HPDE6-E6E7 (cell line): ENCODE measurements around the gene SF3B6.
"Not testable (repeated sequence)": the region's sequence is repeated elsewhere in the genome, so short reads cannot be mapped to it uniquely, and the experiment has no call there.

Experiments used
- DNase-seq: peaks from one replicate; pipeline ENCODE4 v3.0.0; 2011; ENCODE audit warnings: missing footprints; ENCODE audit errors: extremely low spot score

The SF3B6 gene, protein sequence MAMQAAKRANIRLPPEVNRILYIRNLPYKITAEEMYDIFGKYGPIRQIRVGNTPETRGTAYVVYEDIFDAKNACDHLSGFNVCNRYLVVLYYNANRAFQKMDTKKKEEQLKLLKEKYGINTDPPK

DNA sequence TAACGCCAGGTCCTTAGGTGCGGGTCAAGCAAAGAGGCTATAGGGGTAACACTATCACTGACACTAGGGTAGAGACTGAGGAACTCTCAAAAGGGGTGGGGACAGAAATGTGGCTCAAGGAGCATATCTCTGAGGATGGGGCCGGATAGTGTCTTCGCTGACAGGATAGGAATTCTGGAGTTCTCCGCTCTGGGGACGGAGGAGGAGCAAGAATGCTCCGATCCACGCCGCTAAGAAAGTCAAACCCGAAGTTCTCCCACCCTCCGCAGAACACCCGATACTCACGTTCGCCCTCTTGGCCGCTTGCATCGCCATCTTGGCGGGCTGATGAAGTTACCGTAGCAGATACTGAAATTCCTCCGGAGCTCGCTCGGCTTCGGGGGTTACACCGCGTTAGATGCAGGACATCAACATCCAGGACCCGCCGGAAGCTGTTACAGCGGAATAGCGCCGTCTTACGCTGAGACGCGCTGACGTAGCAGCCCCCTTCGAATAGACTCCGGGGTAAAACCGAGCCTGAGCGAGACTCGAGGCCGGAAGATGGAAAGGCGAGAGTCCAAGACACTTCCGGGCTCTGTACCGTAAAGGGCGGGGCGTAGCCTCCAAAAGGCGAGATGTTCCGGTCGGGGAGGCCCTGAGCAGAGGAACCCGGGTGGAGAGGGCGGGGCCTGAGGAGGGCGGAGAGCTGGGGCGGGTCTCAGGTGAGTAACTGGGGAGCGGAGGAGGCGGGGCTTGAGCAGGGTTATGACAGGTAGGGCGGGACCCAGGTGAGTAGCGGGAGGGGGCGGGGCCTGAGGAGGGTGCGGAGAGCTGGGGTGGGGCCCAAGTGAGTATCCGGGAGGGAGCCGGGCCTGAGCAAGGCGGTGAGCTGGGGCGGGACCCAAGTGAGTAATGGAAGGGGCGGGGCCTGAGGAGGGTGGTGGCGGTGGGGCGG is at the start of gene SF3B6:
Gene SF3B6, minus strand, starts transcription at position 412 of the 934 bp plus-strand sequence. Its CDS starts 97 bp downstream, at position 315.
- peak; percentile 93 for DNase-seq

DNA sequence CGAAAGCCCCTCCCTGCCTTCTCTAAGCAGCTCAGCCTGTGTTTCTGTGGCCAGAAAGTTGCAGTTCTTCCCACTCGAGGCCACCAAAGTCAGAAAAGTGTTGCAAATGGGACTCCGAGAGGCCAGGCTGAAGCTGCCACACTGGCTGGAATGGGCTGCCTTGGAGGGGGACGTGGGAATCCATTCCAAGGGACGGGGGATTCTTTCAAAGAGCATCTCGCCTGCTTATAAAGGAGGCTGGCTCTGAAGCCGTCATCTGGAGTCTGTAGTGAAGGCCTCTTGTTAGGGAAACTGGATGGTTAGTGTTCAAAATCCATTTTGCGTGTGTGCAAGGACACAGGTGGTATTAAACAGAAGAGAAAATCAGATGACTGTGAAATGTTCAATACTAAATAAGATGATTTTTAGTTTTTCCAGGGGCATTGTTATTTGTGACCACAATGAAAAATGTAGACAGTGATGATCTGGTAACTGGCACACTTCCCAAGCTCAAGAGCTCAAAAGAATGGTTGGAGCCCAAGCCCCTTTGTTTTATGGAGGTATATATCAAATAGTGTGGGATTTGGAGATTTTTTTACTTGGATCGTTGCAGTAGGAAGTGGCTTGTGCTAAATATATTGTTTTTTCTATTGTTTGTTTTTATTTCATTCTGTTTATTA is 47.9 kb upstream of the SF3B6 start:
- no peak for DNase-seq

DNA sequence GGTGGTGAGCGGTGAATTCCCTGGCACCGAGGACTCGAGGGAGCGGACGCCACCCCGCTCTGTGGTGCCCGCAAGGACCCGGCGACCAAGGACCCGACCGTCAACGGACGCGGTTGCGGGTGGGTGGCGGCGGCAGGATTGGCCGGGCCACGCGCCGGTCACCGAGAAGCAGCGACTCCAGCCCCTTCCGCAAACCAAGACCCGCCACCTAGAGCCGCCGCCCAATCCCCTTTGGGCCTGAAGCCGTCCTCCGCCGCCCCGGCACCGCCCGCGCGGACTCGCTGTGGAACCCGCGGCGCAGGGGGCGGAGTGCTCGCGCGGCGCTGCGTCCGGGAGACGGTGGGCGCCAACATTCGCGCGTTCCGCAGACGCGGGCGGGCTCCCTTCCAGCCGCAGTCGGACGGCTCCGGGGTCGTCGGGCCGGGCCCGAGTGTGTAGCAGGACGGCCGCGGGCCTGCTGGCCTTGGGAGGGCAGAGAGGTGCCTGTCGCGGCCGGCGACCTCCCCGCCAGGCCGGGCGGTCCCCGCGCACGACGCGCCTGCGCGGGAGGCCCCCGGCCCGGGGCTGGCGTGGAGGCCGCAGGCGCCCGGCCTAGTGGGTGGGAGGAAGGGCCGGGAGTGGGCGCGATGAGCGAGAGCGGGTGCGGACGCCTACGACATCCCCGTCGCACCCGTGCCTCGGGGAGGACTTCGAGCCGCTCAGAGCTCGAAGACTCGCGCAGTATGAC is 47.2 kb upstream of the SF3B6 start, which contains the start of the genes FAM228B and PFN4:
Gene FAM228B, plus strand, starts transcription at position 275 of the 727 bp plus-strand sequence. CDS start 893 bp downstream, outside the sequence.
Gene PFN4, minus strand, starts transcription at position 140 of the 727 bp plus-strand sequence. CDS start 799 bp downstream, outside the sequence.
- DNase-seq, result peak; percentile 76

DNA sequence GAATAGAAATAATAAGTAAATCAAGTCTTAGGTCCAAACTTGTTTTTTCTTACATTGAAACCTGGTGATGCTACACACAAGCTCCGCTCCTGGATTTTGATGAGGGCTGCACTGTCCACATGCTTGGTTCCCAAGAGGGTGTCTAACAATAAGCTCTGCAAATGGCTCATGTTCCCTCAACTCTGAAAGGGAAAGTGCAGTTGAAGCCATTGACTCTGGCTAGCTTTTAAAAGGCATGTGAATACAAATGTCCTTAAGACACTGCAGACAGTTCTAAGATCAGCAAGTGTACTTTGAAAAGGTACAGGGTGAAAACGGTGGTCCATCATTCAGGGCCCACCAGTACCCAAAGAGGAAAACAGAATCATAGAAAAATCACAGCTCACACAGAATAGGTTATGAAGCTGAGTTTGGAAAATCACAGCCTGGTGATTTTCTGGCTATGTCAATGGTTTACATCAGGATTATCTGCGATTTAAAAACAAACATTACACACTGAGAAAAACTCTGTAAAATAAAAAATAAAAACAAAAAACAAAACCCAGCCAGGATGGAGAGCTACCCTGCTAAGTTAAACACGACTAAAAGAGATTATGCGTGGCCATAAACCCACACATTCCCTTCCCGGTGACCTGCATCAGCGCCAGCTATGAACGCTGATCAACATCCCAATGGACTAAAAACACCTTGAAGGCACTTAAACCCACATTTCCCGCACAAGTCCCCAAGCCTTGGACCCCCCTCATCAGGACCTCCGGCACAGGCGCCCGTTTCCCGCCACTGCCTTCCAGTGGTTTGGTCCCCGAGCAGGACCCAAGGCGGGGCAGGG is 46.5 kb upstream of the SF3B6 start:
- no peak for DNase-seq

DNA sequence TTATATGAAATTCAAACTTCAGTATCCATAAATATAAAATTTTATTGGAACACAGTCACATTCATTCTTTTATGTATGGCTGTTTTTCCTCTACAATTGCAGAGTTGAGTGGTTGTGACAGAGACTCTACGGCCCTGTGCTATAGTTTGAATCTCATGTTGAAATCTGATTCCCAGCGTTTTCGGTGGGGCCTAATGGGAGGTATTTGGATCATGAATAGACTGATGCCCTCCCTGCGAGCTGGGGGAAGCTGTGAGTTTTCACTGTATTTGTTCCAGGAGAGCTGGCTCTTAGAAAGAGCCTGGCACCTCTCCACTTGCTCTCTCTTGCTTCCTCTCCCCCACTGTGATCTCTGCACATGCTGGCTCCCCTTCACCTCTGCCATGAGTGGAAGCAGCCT is 45.3 kb upstream of the SF3B6 start:
- no peak for DNase-seq

DNA sequence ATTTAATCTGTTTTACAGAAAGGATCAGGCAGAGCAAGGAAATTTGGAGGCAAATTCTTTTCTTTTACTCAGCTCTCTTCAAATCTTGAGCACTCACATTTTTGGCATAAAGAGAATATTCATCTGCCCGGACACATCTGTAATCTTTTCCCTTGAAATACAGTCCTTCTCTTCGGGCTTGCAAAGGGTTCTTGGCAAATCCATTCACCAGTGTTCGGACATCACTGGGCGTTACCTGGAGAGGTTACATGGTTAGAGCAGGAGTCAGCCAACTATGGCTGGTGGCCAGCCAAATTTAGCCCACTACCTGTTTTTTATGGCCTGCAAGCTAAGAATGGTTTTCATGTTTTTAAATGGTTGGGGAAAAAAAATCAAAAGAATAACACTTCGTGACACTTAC is 44.9 kb upstream of the SF3B6 start:
- no peak for DNase-seq

DNA sequence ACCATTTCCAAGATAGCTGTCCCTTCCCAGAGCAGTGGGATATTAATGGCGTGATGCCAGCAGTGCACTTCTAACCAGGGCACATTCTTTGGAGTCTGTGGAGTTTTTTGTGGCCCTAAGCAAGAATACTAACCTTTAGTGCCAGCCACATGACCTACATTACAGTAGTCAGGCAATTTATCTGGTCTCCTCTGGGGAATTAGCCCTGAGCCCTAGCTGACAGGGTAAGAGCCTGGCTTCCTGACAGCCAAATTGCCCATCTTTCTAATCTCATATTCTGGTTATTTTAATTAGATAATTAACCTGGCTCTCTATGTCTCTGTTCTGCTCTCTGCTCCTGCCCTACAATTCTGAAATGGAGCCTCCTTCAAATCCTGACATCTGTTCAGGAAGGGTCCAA is 41.8 kb upstream of the SF3B6 start:
- DNase-seq, result no peak

DNA sequence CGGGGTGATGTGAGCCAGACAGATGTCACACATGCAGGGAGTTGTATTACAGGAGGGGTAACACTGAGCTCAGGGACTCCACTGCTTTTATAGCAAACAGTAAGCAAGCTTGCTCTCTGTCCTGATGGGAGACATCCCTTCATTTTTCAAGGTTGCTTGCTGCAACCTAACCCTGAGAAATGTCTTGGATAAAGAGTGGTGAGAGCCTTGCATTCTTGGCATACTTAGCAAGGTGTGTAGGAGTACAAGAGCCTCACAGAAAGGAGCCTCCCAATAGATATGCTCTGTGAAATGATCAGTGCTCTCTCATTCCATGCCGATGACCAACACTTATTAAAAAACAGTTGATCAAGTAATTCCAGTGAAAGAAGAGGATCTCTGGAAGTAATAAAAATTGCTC is 38.9 kb upstream of the SF3B6 start:
- DNase-seq, result no peak

DNA sequence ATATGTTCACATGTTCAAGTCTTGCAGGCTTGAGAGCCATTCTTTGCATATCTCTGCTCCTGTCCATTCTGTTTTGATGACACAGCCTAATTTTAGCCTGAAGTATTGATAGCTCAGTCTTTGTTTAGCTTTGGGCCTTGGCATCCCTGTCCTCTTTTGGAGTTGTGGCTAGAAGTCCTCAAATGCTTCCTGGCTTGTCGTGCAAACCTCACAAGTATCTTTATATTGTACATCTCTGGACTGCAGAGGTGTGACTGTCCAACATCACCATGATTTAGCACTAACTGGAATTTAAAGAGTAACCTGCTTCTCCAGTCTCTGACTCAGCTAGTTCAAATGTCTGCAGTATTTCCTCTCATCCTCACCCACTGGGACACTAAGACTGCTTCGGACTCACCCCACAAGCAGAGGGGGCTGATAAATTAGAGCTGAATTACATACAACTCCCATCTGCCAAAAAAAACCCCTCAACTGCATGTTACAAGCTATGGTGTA is 35.3 kb upstream of the SF3B6 start:
- DNase-seq, result peak; percentile 50

DNA sequence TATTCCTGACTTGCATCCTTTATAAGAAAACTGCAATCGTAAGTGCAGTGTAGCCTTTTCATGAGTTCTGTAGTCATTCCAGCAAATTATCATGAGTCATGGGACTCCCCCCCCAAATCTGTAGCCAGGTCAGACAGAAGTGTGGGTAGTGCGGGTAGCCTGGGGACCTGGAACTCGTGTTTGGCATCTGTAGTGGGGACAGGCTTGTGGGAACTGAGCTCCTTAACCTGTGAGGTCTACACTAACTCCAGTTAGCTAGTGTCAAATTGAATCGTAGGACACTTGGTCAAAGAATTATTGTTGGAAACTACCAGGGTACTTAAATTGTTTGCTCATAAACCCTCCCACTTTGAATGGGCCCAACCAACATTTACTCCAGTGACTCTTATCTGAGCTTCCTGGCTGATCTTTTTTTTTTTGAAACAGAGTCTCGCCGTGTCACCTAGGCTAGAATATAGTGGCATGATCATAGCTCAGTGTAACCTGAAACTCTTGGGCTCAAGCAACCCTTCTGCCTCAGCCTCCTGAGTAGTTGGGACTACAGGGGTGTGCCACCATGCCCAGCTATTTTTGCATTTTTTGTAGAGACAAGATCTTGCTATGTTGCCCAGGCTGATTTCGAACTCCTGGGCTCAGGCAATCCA is 34.7 kb upstream of the SF3B6 start:
- no peak for DNase-seq

DNA sequence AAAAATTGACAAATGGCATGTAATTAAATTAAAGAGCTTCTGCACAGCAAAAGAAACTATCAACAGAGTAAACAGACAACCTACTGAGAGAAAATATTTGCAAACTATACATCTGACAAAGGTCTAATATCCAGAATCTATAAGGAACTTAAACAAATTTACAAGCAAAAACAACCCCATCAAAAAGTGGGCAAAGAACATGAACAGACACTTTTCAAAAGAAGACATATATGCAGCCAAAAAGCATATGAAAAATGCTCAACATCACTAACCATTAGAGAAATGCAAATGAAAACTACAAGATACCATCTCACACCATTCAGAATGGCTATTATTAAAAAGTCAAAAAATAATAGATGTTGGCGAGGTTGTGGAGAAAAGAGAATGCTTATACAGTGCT is 33.3 kb upstream of the SF3B6 start:
- not testable (repeated sequence) for DNase-seq

DNA sequence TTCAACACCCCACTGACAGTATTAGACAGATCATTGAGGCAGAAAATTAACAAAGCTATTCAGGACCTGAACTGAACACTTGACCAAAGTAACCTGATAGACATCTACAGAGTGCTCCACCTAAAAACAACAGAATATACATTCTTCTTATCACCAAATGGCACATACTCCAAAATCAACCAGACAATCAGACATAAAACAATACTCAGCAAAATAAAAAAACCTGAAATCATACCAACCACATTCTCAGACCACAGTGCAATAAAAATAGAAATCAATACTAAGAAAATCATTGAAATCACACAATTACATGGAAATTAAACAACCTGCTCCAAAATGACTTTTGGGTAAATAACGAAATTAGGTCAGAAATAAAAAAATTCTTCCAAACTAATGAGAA is 31.2 kb upstream of the SF3B6 start:
- no peak for DNase-seq

DNA sequence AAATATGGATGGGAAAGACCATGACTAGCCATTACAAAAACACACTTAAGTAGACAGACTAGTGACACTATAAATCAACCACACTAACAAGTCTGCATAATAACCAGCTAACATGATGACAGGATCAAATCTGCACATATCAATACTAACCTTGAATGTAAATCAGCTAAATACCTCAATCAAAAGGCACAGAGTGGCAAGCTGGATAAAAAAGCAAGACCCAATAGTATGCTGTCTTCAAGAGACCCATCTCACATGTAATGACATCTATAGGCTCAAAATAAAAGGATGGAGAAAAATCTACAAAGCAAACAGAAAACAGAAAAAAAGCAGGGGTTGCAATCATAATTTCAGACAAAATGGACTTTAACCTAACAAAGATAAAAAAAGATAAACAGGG is 30.7 kb upstream of the SF3B6 start:
- DNase-seq, result no peak

DNA sequence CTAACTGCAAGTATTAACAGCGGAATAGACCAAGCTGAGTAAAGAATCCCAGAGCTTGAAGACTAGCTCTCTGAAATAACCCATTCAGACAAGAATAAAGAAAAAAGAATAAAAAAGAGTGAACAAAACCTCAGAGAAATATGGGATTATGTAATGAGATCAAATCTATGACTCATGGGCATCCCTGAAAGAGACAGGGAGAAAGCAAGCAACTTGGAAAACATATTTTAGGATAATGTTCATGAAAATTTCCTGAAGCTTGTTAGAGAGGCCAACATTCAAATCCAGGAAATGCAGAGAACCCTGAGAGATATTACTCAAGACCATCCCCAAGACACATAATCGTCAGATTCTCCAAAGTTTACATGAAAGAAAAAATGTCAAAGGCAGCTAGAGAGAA is 29.7 kb upstream of the SF3B6 start:
- no peak for DNase-seq

DNA sequence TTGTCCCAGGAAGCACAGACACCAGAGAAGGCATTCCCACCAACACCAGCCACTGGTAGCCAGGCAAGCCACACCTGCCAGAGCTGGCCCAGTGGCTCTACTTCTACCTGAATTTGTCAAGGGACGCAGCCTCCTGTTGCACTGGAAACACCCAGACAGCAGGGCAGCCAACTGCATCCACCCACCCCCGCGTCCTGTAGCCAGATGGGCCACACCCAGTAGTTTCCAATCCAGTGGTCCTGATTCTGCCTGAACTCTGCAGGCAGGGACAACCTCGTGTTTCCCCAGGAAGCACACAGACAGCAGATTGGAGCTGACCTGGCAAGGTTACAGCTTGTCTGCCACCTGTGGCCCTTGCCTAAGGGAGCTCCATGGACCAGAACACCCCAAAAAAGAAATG is 28.8 kb upstream of the SF3B6 start:
- no peak for DNase-seq

DNA sequence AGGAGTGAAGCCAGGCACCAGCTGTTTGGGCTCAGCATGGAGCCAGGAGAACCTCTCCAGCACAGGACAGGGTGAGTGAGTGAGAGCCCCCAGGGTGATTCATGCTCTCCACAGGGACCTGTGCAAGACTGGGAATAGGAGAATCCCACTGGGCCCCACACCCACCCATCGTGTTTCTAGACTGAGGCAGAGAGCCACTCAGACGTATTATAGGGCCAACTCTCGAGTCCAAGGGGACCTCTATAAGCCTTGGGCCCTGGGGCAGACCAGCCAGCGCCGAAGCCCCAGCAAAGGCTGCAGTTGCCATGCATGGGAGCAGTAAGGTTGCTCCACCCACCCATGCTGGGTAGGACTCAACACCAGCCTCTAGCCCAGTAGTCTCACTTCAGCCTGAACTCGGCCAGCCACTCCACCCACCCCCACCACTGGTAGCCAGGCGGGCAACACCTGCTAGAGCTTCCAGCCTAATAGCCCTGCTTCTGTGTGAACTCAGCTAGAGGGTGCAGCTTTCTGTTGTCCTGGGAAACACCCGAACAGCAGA is 28.1 kb upstream of the SF3B6 start:
- DNase-seq, result no peak

DNA sequence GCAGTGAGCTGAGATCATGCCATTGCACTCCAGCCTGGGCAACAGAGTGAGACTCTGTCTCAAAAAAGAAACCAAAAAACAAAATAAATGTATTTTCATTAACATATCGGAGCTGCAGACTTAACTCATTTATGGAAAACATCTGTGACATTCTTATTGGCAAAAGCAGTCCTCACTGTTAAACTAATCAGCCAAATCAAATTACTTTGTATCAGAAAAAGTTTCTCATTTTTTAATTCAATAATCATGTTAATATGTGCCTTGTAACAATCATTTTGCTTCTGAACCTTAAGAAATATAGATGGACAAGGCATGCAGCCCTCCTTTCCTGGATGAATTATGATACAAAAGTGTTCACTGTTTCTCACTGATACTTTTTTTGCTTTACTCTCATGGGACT is 26.6 kb upstream of the SF3B6 start:
- no peak for DNase-seq

DNA sequence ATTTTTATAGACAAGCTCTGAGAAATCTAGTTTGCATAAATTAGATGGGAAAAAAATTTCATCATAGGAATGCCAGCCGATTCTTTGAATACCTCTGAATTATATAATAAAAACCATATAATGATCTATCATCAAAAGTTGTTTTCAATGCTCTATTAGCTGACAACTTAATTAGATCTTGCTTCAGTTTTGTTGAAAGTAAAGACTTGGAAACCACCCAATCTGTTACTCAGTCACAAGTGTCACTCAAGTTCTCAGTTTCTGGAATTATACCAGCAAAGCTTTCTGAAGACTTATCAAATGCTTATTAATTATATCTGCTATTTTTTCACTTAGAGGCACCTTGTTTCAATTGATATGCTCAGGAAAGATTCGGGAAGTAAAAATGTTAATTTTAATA is 25.9 kb upstream of the SF3B6 start:
- no peak for DNase-seq

DNA sequence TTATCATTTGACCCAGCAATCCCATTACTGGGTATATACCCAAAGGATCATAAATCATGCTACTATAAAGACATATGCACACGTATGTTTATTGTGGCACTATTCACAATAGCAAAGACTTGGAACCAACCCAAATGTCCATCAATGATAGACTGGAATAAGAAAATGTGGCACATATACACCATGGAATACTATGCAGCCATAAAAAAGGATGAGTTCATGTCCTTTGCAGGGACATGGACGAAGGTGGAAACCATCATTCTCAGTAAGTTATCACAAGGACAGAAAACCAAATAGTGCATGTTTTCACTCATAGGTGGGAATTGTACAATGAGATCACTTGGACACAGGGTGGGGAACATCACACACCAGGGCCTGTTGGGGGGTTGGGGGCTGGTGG is 24.6 kb upstream of the SF3B6 start:
- not testable (repeated sequence) for DNase-seq

DNA sequence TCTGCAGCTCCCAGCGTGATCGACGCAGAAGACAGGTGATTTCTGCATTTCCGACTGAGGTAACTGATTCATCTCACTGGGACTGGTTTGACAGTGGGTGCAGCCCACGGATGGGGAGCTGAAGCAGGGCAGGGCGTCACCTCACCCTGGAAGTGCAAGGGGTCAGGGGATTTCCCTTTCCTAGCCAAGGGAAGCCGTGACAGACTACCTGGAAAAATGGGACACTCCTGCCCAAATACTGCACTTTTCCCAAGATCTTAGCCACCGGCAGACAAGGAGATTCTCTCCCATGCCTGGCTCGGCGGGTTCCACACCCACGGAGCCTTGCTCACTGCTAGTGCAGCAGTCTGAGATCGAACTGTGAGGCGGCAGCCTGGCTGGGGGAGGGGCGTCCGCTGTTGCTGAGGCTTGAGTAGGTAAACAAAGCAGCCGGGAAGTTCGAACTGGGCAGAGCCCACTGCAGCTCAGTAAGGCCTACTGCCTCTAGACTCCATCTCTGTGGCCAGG is 19.1 kb upstream of the SF3B6 start:
- DNase-seq, result not testable (repeated sequence)
